HepG2 (cell line): Measurements from ENCODE around the gene CA9. TPM values are rescaled to one million over a fixed set of nuclear protein-coding genes. Genes with fewer than 3 reads are reported as not detected.

Experiments
- CCDC6 ChIP-seq: sonication (generic); formaldehyde crosslinking; IDR thresholded peaks from 2 replicates; pipeline ENCODE4 v1.8.1; 2022; ENCODE audit warnings: mild to moderate bottlenecking, missing genetic modification reagents, moderate library complexity
- DNMT3B ChIP-seq: conservative IDR thresholded peaks from 2 replicates; pipeline ENCODE4 v1.6.1; 2016; ENCODE audit warnings: missing biosample characterization, control low read depth
- ETV5 ChIP-seq: IDR thresholded peaks from 2 replicates; pipeline ENCODE4 v1.6.1; 2018; ENCODE audit warnings: missing biosample characterization, missing genetic modification reagents, inconsistent platforms, borderline replicate concordance
- HMGXB4 ChIP-seq, 2 experiments: sonication (generic) in 1 of 2; formaldehyde crosslinking in 1 of 2; IDR thresholded peaks; 2 replicates each; pipeline versions ENCODE4 v1.4.0 to v1.6.1; 2018 to 2020; ENCODE audit warnings: missing genetic modification reagents in 2 of 2, borderline replicate concordance in 1 of 2, low read depth in 1 of 2, mild to moderate bottlenecking in 1 of 2, missing biosample characterization in 1 of 2
- MXD4 ChIP-seq: IDR thresholded peaks from 2 replicates; pipeline ENCODE4 v1.6.1; 2016; ENCODE audit warnings: mild to moderate bottlenecking, missing biosample characterization, missing genetic modification reagents
- MYC ChIP-seq: sonication (generic); formaldehyde crosslinking; IDR thresholded peaks from 2 replicates; pipeline ENCODE4 v1.9.0; 2021; ENCODE audit warnings: missing genetic modification reagents, borderline replicate concordance
- NFKBIZ ChIP-seq: IDR thresholded peaks from 2 replicates; pipeline ENCODE4 v1.6.1; 2018; ENCODE audit warnings: missing genetic modification reagents, missing compliant biosample characterization
- POLR2AphosphoS2 ChIP-seq: IDR thresholded peaks from 2 replicates; pipeline ENCODE4 v1.6.1; 2011; ENCODE audit warnings: low read depth, low read length, improper control_type of control experiment
- SNAPC4 ChIP-seq: sonication (generic); formaldehyde crosslinking; IDR thresholded peaks from 2 replicates; pipeline ENCODE4 v1.4.0; 2020; ENCODE audit warnings: mild to moderate bottlenecking, missing genetic modification reagents
- SNAPC5 ChIP-seq: sonication (generic); formaldehyde crosslinking; IDR thresholded peaks from 2 replicates; pipeline ENCODE4 v1.8.1; 2023; ENCODE audit warnings: mild to moderate bottlenecking, missing genetic modification reagents, borderline replicate concordance
- ZIK1 ChIP-seq: sonication (generic); formaldehyde crosslinking; IDR thresholded peaks from 2 replicates; pipeline ENCODE4 v1.5.0; 2020; ENCODE audit warnings: mild to moderate bottlenecking, low read depth, missing genetic modification reagents, borderline replicate concordance
- ZNF101 ChIP-seq: sonication (generic); formaldehyde crosslinking; IDR thresholded peaks from 2 replicates; pipeline ENCODE4 v1.4.0; 2020; ENCODE audit warnings: mild to moderate bottlenecking, low read depth, missing genetic modification reagents, borderline replicate concordance
- ZNF121 ChIP-seq: sonication (generic); formaldehyde crosslinking; IDR thresholded peaks from 2 replicates; pipeline ENCODE4 v1.5.0; 2020; ENCODE audit warnings: mild to moderate bottlenecking, missing genetic modification reagents
- ZNF274 ChIP-seq: sonication (generic); formaldehyde crosslinking; IDR thresholded peaks from 2 replicates; pipeline ENCODE4 v1.5.1; 2020; ENCODE audit warnings: mild to moderate bottlenecking, missing genetic modification reagents
- ZNF510 ChIP-seq: sonication (generic); formaldehyde crosslinking; IDR thresholded peaks from 2 replicates; pipeline ENCODE4 v1.4.0; 2020; ENCODE audit warnings: low read depth, mild to moderate bottlenecking, missing genetic modification reagents
- ZNF513 ChIP-seq: sonication (generic); formaldehyde crosslinking; conservative IDR thresholded peaks from 2 replicates; pipeline ENCODE4 v1.5.0; 2020; ENCODE audit warnings: missing genetic modification reagents
- ZNF543 ChIP-seq: sonication (generic); formaldehyde crosslinking; IDR thresholded peaks from 2 replicates; pipeline ENCODE4 v1.4.0; 2020; ENCODE audit warnings: mild to moderate bottlenecking, missing genetic modification reagents
- ZNF558 ChIP-seq: sonication (generic); formaldehyde crosslinking; IDR thresholded peaks from 2 replicates; pipeline ENCODE4 v1.9.0; 2022; ENCODE audit warnings: mild to moderate bottlenecking, missing genetic modification reagents, borderline replicate concordance
- ZNF709 ChIP-seq: sonication (generic); formaldehyde crosslinking; IDR thresholded peaks from 2 replicates; pipeline ENCODE4 v1.5.0; 2020; ENCODE audit warnings: mild to moderate bottlenecking, missing genetic modification reagents
- ZNF883 ChIP-seq: sonication (generic); formaldehyde crosslinking; IDR thresholded peaks from 2 replicates; pipeline ENCODE4 v1.5.1; 2020; ENCODE audit warnings: mild to moderate bottlenecking, missing genetic modification reagents; ENCODE audit errors: not compliant biosample characterization
- polyA plus RNA-seq, 8 experiments: library from polyadenylated mRNA; depleted of rRNA in 3 of 8; stranded (reverse) in 7 of 8; unstranded in 1 of 8; fragments of >200 nt; fragmentation: Illumina TruSeq in 4 of 8; extraction: Trizol in 4 of 8; gene quantifications; 2 replicates each; pipeline versions ENCODE4 v1.2.1 to v1.2.3, GENCODE V29; 2011 to 2016; ENCODE audit warnings: low read depth in 4 of 8, missing spikeins in 1 of 8, mixed read lengths in 1 of 8; ENCODE audit not compliant: insufficient read depth in 1 of 8
- total RNA-seq, 5 experiments: library from RNA; depleted of rRNA; stranded (reverse); fragments of >200 nt; fragmentation: Illumina TruSeq; extraction: Trizol; gene quantifications; 2 replicates each; pipeline ENCODE4 v1.2.3, GENCODE V29; 2016; ENCODE audit warnings: low read depth in 1 of 5

The CA9 gene
- total and polyA plus RNA-seq, 2 of the 13 experiments (the other 11 are each of a cell fraction or from before 2014, with no cell fraction given) = 0.13 to 152 TPM

- peak; percentile 96 to 98 for TF ChIP-seq HMGXB4 (CRISPR knock-in tag; IDR thresholded peaks at IDR 0.05; ENCODE audit: borderline replicate concordance in 1 of 2, low read depth in 1 of 2)
- no peak for TF ChIP-seq ZNF513
- TF ChIP-seq ZNF101 = 0 out of 2 replicates have a peak, but pooled peaks have one; percentile 52
- 0 out of 2 replicates have a peak, but pooled peaks have one; percentile 28 for TF ChIP-seq MXD4 (CRISPR knock-in tag)
- peak; percentile 91; the same call in 1 of the 2 replicates for TF ChIP-seq SNAPC5
- TF ChIP-seq ZNF543 (CRISPR knock-in tag) = peak; percentile 68
- 0 out of 2 replicates have a peak, but pooled peaks have one; percentile 49 for TF ChIP-seq POLR2AphosphoS2
- TF ChIP-seq ZNF883 (CRISPR knock-in tag) = no peak
- TF ChIP-seq ZNF510 (CRISPR knock-in tag) = no peak
- TF ChIP-seq DNMT3B (CRISPR knock-in tag) = no peak
- TF ChIP-seq ZNF558 (CRISPR knock-in tag) = peak; percentile 42; the same call in 1 of the 2 replicates
- TF ChIP-seq ETV5 (CRISPR knock-in tag) = peak; percentile 22; the same call in 1 of the 2 replicates
- peak; percentile 33; the same call in 1 of the 2 replicates for TF ChIP-seq CCDC6 (CRISPR knock-in tag)
- TF ChIP-seq ZIK1 = no peak
- TF ChIP-seq NFKBIZ (CRISPR knock-in tag) = no peak
- peak; percentile 73 for TF ChIP-seq ZNF121 (CRISPR knock-in tag)
- TF ChIP-seq MYC (CRISPR knock-in tag) = peak; percentile 56
- no peak; the same call in 1 of the 2 replicates for TF ChIP-seq SNAPC4 (CRISPR knock-in tag)
- TF ChIP-seq ZNF274 (CRISPR knock-in tag) = peak; percentile 76; the same call in 1 of the 2 replicates
- TF ChIP-seq ZNF709 (CRISPR knock-in tag) = no peak
Observed at GRCh38 chr9:35658137-35658967, 15.4 kb upstream of the CA9 start, which contains the start of gene CCDC107 (continued).
